ENCODE results near the gene CENPV.

CENPV gene

GRCh38 chr17:16377941-16378341, 24.7 kb upstream of the CENPV start:
- H3K4me3 ChIP-seq (ENCODE audit: low read length): no peak overlapping the region
- no peak for TF ChIP-seq CTCF (IDR thresholded peaks at IDR 0.05; ENCODE audit: insufficient read depth, low read depth, low read length, missing control alignments)
- DNase-seq (ENCODE audit: low read depth): peak; percentile 90

DNA sequence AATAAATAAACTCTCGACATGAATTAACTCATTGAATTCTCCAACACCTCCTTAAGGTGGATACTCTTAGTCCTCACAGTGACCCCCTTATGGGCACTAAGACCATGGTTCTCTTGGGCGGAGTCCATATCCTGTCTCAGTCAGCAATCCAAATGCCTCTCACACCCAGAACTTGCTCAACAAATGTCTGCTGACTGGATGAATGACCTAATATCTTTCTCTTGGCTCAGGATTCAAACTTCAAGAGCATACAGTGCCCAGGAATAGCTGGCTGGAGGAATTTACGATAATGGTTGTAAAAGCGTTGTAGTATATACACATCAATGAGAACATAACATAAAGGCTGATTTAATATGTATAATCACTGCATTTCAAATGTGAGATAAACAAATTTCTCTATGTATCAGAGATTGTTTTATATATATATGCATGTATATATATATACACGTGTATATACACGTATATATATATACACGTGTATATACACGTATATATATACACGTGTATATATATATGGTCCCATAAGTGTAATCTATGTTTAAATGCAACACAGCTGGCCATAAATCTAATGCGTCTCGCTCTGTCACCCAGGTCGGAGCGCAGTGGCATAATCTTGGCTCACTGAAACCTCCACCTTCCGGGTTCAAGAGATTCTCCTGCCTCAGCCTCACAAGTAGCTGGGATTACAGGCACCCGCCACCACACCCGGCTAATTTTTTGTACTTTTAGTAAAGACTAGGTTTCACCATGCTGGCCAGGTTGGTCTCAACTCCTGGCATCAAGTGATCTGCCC, 21.1 kb upstream of the CENPV start:
- no peak overlapping the region for H3K4me3 ChIP-seq (ENCODE audit: low read length)
- no peak for TF ChIP-seq CTCF (IDR thresholded peaks at IDR 0.05; ENCODE audit: insufficient read depth, low read depth, low read length, missing control alignments)
- DNase-seq (ENCODE audit: low read depth): peak; percentile 87

- no peak for TF ChIP-seq CTCF (IDR thresholded peaks at IDR 0.05; ENCODE audit: insufficient read depth, low read depth, low read length, missing control alignments)
- no peak overlapping the region for H3K4me3 ChIP-seq (ENCODE audit: low read length)
- DNase-seq (ENCODE audit: low read depth): peak; percentile 88
Measured at GRCh38 chr17:16371742-16372141, 18.5 kb upstream of the CENPV start.

- H3K4me3 ChIP-seq (ENCODE audit: low read length): no peak overlapping the region
- no peak for TF ChIP-seq CTCF (IDR thresholded peaks at IDR 0.05; ENCODE audit: insufficient read depth, low read depth, low read length, missing control alignments)
- no peak for DNase-seq (ENCODE audit: low read depth)
Measured at GRCh38 chr17:16364625-16365024, 11.4 kb upstream of the CENPV start.

GRCh38 chr17:16363749-16364536, 10.7 kb upstream of the CENPV start:
- peak; percentile 98 for TF ChIP-seq CTCF (IDR thresholded peaks at IDR 0.05; ENCODE audit: insufficient read depth, low read depth, low read length, missing control alignments)
- no peak overlapping the region for H3K4me3 ChIP-seq (ENCODE audit: low read length)
- peak; percentile 85 for DNase-seq (ENCODE audit: low read depth)

- no peak for TF ChIP-seq CTCF (IDR thresholded peaks at IDR 0.05; ENCODE audit: insufficient read depth, low read depth, low read length, missing control alignments)
- no peak overlapping the region for H3K4me3 ChIP-seq (ENCODE audit: low read length)
- DNase-seq (ENCODE audit: low read depth): no peak
Measured at GRCh38 chr17:16361874-16362273, 8.6 kb upstream of the CENPV start.

Data from epithelial cell of esophagus (primary cell).